Stimulated activated naive B cell treated with anti-CD40 and anti-IgM and Interleukin-4, amounts not matched to agents 10 μg/mL and 1 μg/mL and 100 μg/mL, for 72 hours (primary cell): ENCODE measurements around the gene TRIP10.
"Not testable (repeated sequence)": the region's sequence is repeated elsewhere in the genome, so short reads cannot be mapped to it uniquely, and the experiment has no call there.

Source experiments
- ATAC-seq, 2 donors: fragments of 150-1000 bp; cut with Tn5 transposase; replicated peaks; 2 replicates each; pipeline ENCODE4 v1.10.0; 2021; ENCODE audit warnings: moderate library complexity in 1 of 2
- DNase-seq: peaks from one replicate; pipeline ENCODE4 v3.0.0; 2021
- H3K27ac Mint-ChIP-seq: one replicate; pipeline ENCODE4 v1.8.0; 2022; ENCODE audit warnings: mild to moderate bottlenecking, mixed read lengths
- H3K27me3 Mint-ChIP-seq, 2 donors: one replicate each; pipeline ENCODE4 v1.8.0; 2022; ENCODE audit warnings: mixed read lengths in 2 of 2
- H3K36me3 Mint-ChIP-seq, 2 donors: one replicate each; pipeline ENCODE4 v1.8.0; 2022; ENCODE audit warnings: mixed read lengths in 2 of 2, mild to moderate bottlenecking in 1 of 2
- H3K4me1 Mint-ChIP-seq, 2 donors: one replicate each; pipeline ENCODE4 v1.8.0; 2022; ENCODE audit warnings: mixed read lengths in 2 of 2, mild to moderate bottlenecking in 1 of 2
- H3K4me3 Mint-ChIP-seq, 2 donors: one replicate each; pipeline ENCODE4 v1.8.0; 2022; ENCODE audit warnings: mild to moderate bottlenecking in 2 of 2, mixed read lengths in 2 of 2, moderate library complexity in 1 of 2
- H3K9me3 Mint-ChIP-seq, 2 donors: one replicate each; pipeline ENCODE4 v1.8.0; 2022; ENCODE audit warnings: mixed read lengths in 2 of 2, mild to moderate bottlenecking in 1 of 2

The TRIP10 gene

GRCh38 chr19:6771648-6772027 lies 32.2 kb downstream of the TRIP10 start:
- peaks cover 6 to 15% of the 10 kb centered on the region in 2 donors for H3K9me3 Mint-ChIP-seq
- peaks cover 18 to 23% of the 10 kb centered on the region in 2 donors for H3K36me3 Mint-ChIP-seq
- ATAC-seq, H3K27me3 Mint-ChIP-seq, DNase-seq: not testable (repeated sequence)
- peak overlapping the region; percentile 98 for H3K27ac Mint-ChIP-seq
- peaks cover 41 to 53% of the 10 kb centered on the region in 2 donors for H3K4me1 Mint-ChIP-seq
- peak overlapping the region; percentile 92 to 94 for H3K4me3 Mint-ChIP-seq

- DNase-seq = peak; percentile 82
- Mint-ChIP-seq H3K4me1 (peaks cover 41 to 56% of the 10 kb centered on the region in 2 donors), H3K27me3 (no peaks in the 10 kb centered on the region), H3K27ac (peak within 1 kb of the TSS; percentile 98), H3K36me3 (peaks cover 24 to 28% of the 10 kb centered on the region in 2 donors), H3K9me3 (peaks cover 8 to 18% of the 10 kb centered on the region in 2 donors), H3K4me3 (peak within 1 kb of the TSS; percentile 92 to 94)
- peak; percentile 74 to 77 for ATAC-seq
Measured at GRCh38 chr19:6772028-6772865, 32.8 kb downstream of the TRIP10 start, which contains the start of gene VAV1. Gene VAV1, plus strand, starts transcription at chr19:6772708. Its CDS starts 100 bp downstream, at chr19:6772808.

GRCh38 chr19:6772866-6773322 lies 33.4 kb downstream of the TRIP10 start:
- peak overlapping the region; percentile 98 for H3K27ac Mint-ChIP-seq
- ATAC-seq = no peak
- peaks cover 27 to 32% of the 10 kb centered on the region in 2 donors for H3K36me3 Mint-ChIP-seq
- no peaks in the 10 kb centered on the region for H3K27me3 Mint-ChIP-seq
- peaks cover 8 to 18% of the 10 kb centered on the region in 2 donors for H3K9me3 Mint-ChIP-seq
- peaks cover 42 to 59% of the 10 kb centered on the region in 2 donors for H3K4me1 Mint-ChIP-seq
- H3K4me3 Mint-ChIP-seq = peak overlapping the region; percentile 92 to 94
- DNase-seq = no peak

- Mint-ChIP-seq H3K36me3 (peaks cover 30 to 37% of the 10 kb centered on the region in 2 donors), H3K9me3 (peaks cover 8 to 18% of the 10 kb centered on the region in 2 donors), H3K27me3 (no peaks in the 10 kb centered on the region), H3K27ac (peak overlapping the region; percentile 98), H3K4me1 (peaks cover 42 to 59% of the 10 kb centered on the region in 2 donors), H3K4me3 (peak overlapping the region; percentile 92 to 94)
- DNase-seq = peak; percentile 60
- peak; percentile 50 to 54 for ATAC-seq
Measured at GRCh38 chr19:6773323-6773931, 33.9 kb downstream of the TRIP10 start.

- no peaks in the 10 kb centered on the region for H3K27me3 Mint-ChIP-seq
- peaks cover 42 to 70% of the 10 kb centered on the region in 2 donors for H3K4me1 Mint-ChIP-seq
- H3K27ac Mint-ChIP-seq = peak overlapping the region; percentile 74
- H3K4me3 Mint-ChIP-seq = peak overlapping the region; percentile 50 to 69
- ATAC-seq (no peak), DNase-seq (no peak)
- H3K36me3 Mint-ChIP-seq = peaks cover 30 to 38% of the 10 kb centered on the region in 2 donors
- peaks cover 8 to 18% of the 10 kb centered on the region in 2 donors for H3K9me3 Mint-ChIP-seq
Measured at GRCh38 chr19:6774821-6775707, 35.6 kb downstream of the TRIP10 start.

- peak overlapping the region; percentile 59 for H3K27ac Mint-ChIP-seq
- H3K4me1 Mint-ChIP-seq = peaks cover 42 to 75% of the 10 kb centered on the region in 2 donors
Measured at GRCh38 chr19:6776045-6776444, 36.6 kb downstream of the TRIP10 start.

GRCh38 chr19:6776999-6777398 lies 37.5 kb downstream of the TRIP10 start:
- no peaks in the 10 kb centered on the region for H3K27me3 Mint-ChIP-seq
- peaks cover 36 to 46% of the 10 kb centered on the region in 2 donors for H3K36me3 Mint-ChIP-seq
- ATAC-seq (no peak), DNase-seq (no peak)
- peaks cover 42 to 76% of the 10 kb centered on the region in 2 donors for H3K4me1 Mint-ChIP-seq
- H3K27ac Mint-ChIP-seq = peak overlapping the region; percentile 93
- H3K4me3 Mint-ChIP-seq = no peak overlapping the region
- H3K9me3 Mint-ChIP-seq = peaks cover 8 to 13% of the 10 kb centered on the region in 2 donors

More at GRCh38 chr19:6776045-6776444, 36.6 kb downstream of the TRIP10 start:
- Mint-ChIP-seq H3K9me3 (peaks cover 8 to 18% of the 10 kb centered on the region in 2 donors), H3K36me3 (peaks cover 30 to 40% of the 10 kb centered on the region in 2 donors), H3K4me3 (peak overlapping the region in 1 of 2 donors; percentile 26)
- not testable (repeated sequence) for ATAC-seq, H3K27me3 Mint-ChIP-seq, DNase-seq

- Mint-ChIP-seq H3K4me3 (no peak overlapping the region), H3K27me3 (no peaks in the 10 kb centered on the region), H3K4me1 (peaks cover 37 to 71% of the 10 kb centered on the region in 2 donors), H3K9me3 (peaks cover 8 to 13% of the 10 kb centered on the region in 2 donors), H3K36me3 (peaks cover 36 to 46% of the 10 kb centered on the region in 2 donors), H3K27ac (peak overlapping the region; percentile 93)
- no peak for DNase-seq
- ATAC-seq = no peak
Measured at GRCh38 chr19:6777434-6777833, 38.0 kb downstream of the TRIP10 start.

- Mint-ChIP-seq H3K4me3 (no peak overlapping the region), H3K4me1 (peaks cover 40 to 77% of the 10 kb centered on the region in 2 donors), H3K36me3 (peaks cover 36 to 45% of the 10 kb centered on the region in 2 donors), H3K27ac (peak overlapping the region; percentile 93), H3K27me3 (no peaks in the 10 kb centered on the region), H3K9me3 (peaks cover 8 to 13% of the 10 kb centered on the region in 2 donors)
- no peak for ATAC-seq
- no peak for DNase-seq
Measured at GRCh38 chr19:6778386-6778785, 38.9 kb downstream of the TRIP10 start.

GRCh38 chr19:6779206-6779605 lies 39.7 kb downstream of the TRIP10 start:
- DNase-seq (no peak), ATAC-seq (no peak)
- no peaks in the 10 kb centered on the region for H3K27me3 Mint-ChIP-seq
- peaks cover 8 to 13% of the 10 kb centered on the region in 2 donors for H3K9me3 Mint-ChIP-seq
- H3K4me3 Mint-ChIP-seq = no peak overlapping the region
- peaks cover 38 to 79% of the 10 kb centered on the region in 2 donors for H3K4me1 Mint-ChIP-seq
- H3K36me3 Mint-ChIP-seq = peaks cover 34 to 42% of the 10 kb centered on the region in 2 donors
- H3K27ac Mint-ChIP-seq = no peak overlapping the region

GRCh38 chr19:6787393-6787792 lies 47.9 kb downstream of the TRIP10 start:
- H3K4me3 Mint-ChIP-seq = no peak overlapping the region
- no peak overlapping the region for H3K27ac Mint-ChIP-seq
- ATAC-seq = no peak
- DNase-seq = no peak
- peaks cover 23 to 48% of the 10 kb centered on the region in 2 donors for H3K36me3 Mint-ChIP-seq
- no peaks in the 10 kb centered on the region for H3K9me3 Mint-ChIP-seq
- peaks cover 34 to 53% of the 10 kb centered on the region in 2 donors for H3K4me1 Mint-ChIP-seq
- H3K27me3 Mint-ChIP-seq = no peaks in the 10 kb centered on the region

- Mint-ChIP-seq H3K27ac (no peak overlapping the region), H3K4me1 (peaks cover 37 to 49% of the 10 kb centered on the region in 2 donors)
Measured at GRCh38 chr19:6788896-6789295, 49.4 kb downstream of the TRIP10 start.

More at GRCh38 chr19:6788896-6789295, 49.4 kb downstream of the TRIP10 start:
- Mint-ChIP-seq H3K4me3 (no peak overlapping the region), H3K36me3 (peaks cover 31 to 61% of the 10 kb centered on the region in 2 donors), H3K27me3 (no peaks in the 10 kb centered on the region), H3K9me3 (peaks cover 0 to under 1% of the 10 kb centered on the region in 2 donors)
- no peak for ATAC-seq
- no peak for DNase-seq
